ENCODE results near the gene SLC4A1AP. TPM values are rescaled to one million over a fixed set of nuclear protein-coding genes. Genes with fewer than 3 reads are reported as not detected.

Gene SLC4A1AP
- polyA plus RNA-seq, 1 of the 3 experiments (the other 2 are of a cell fraction), result 9.4 TPM

GRCh38 chr2:27690052-27690451 is 26.4 kb downstream of the SLC4A1AP start:
- Histone ChIP-seq H3K4me3 (ENCODE audit: low read depth in 2 of 2, low read length in 1 of 2) (no peak overlapping the region), H2AFZ (ENCODE audit: low read depth) (no peak overlapping the region), H3K9ac (no peak overlapping the region), H3K4me2 (no peak overlapping the region), H3K9me2 (no peaks in the 10 kb centered on the region), H3K4me1 (ENCODE audit: control insufficient read depth in 1 of 2, insufficient read depth in 2 of 2, low read depth in 1 of 2, low read length in 1 of 2) (no peaks in the 10 kb centered on the region), H3F3A (replicated peaks; ENCODE audit: insufficient read depth) (no peaks in the 10 kb centered on the region), H3K36me3 (replicated peaks in 1 of 2; ENCODE audit: control insufficient read depth in 1 of 2, insufficient read depth in 2 of 2, low read length in 1 of 2) (peaks cover 47 to 67% of the 10 kb centered on the region in 2 experiments), H4K20me1 (ENCODE audit: insufficient read depth) (no peaks in the 10 kb centered on the region), H3K79me2 (ENCODE audit: insufficient read depth) (no peaks in the 10 kb centered on the region), H3K27me3 (ENCODE audit: insufficient read depth) (no peaks in the 10 kb centered on the region), H3K9me3 (no peaks in the 10 kb centered on the region), H3K27ac (ENCODE audit: low read depth in 2 of 2, low read length in 1 of 2) (no peak overlapping the region)
- ChIA-PET POLR2A (no interaction called here), CTCF (interaction anchor here (0.9 to 17.5 kb wide), 4 partner anchors 10 to 706 kb away, joined by 3 to 333 read pairs (median 4); no protein-coding TSS in a partner anchor)
- TF ChIP-seq MXI1 (IDR thresholded peaks at IDR 0.05; ENCODE audit: low read depth, low read length) (no peak), FOXM1 (IDR thresholded peaks at IDR 0.05; ENCODE audit: low read depth) (no peak), ELF1 (IDR thresholded peaks at IDR 0.05) (no peak), CHD2 (IDR thresholded peaks at IDR 0.05; ENCODE audit: low read length, partially characterized antibody) (no peak), TAF1 (IDR thresholded peaks at IDR 0.05; ENCODE audit: borderline replicate concordance, low read depth, low read length) (no peak), SMC3 (IDR thresholded peaks at IDR 0.05; ENCODE audit: low read depth, low read length) (no peak), TCF12 (IDR thresholded peaks at IDR 0.05) (no peak), RAD21 (IDR thresholded peaks at IDR 0.05; ENCODE audit: low read length) (no peak), USF2 (IDR thresholded peaks at IDR 0.05; ENCODE audit: borderline replicate concordance, low read depth, low read length) (no peak), GATA2 (CRISPR knock-in tag; IDR thresholded peaks at IDR 0.05) (no peak), MEF2A (IDR thresholded peaks at IDR 0.05; ENCODE audit: borderline replicate concordance, low read depth) (no peak)
- TF ChIP-seq, protein P1, sequence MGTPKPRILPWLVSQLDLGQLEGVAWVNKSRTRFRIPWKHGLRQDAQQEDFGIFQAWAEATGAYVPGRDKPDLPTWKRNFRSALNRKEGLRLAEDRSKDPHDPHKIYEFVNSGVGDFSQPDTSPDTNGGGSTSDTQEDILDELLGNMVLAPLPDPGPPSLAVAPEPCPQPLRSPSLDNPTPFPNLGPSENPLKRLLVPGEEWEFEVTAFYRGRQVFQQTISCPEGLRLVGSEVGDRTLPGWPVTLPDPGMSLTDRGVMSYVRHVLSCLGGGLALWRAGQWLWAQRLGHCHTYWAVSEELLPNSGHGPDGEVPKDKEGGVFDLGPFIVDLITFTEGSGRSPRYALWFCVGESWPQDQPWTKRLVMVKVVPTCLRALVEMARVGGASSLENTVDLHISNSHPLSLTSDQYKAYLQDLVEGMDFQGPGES (IDR thresholded peaks at IDR 0.05; ENCODE audit: low read depth, low read length), result no peak
- no peak for DNase-seq

- Histone ChIP-seq H3K4me1 (ENCODE audit: control insufficient read depth in 1 of 2, insufficient read depth in 2 of 2, low read depth in 1 of 2, low read length in 1 of 2) (no peaks in the 10 kb centered on the region; a peak in 1 of 4 replicates), H4K20me1 (ENCODE audit: insufficient read depth) (no peaks in the 10 kb centered on the region), H3K9me3 (no peaks in the 10 kb centered on the region), H3K27me3 (ENCODE audit: insufficient read depth) (no peaks in the 10 kb centered on the region), H3K9ac (no peak overlapping the region), H2AFZ (ENCODE audit: low read depth) (no peak overlapping the region), H3F3A (replicated peaks; ENCODE audit: insufficient read depth) (no peaks in the 10 kb centered on the region), H3K9me2 (no peaks in the 10 kb centered on the region), H3K36me3 (replicated peaks in 1 of 2; ENCODE audit: control insufficient read depth in 1 of 2, insufficient read depth in 2 of 2, low read length in 1 of 2) (peaks cover 23 to 29% of the 10 kb centered on the region in 2 experiments), H3K4me3 (ENCODE audit: low read depth in 2 of 2, low read length in 1 of 2) (no peak overlapping the region), H3K4me2 (no peak overlapping the region), H3K27ac (ENCODE audit: low read depth in 2 of 2, low read length in 1 of 2) (no peak overlapping the region), H3K79me2 (ENCODE audit: insufficient read depth) (no peaks in the 10 kb centered on the region)
- no peak for TF ChIP-seq SIN3A (IDR thresholded peaks at IDR 0.05; ENCODE audit: borderline replicate concordance, low read depth, low read length)
- TF ChIP-seq, protein P2, sequence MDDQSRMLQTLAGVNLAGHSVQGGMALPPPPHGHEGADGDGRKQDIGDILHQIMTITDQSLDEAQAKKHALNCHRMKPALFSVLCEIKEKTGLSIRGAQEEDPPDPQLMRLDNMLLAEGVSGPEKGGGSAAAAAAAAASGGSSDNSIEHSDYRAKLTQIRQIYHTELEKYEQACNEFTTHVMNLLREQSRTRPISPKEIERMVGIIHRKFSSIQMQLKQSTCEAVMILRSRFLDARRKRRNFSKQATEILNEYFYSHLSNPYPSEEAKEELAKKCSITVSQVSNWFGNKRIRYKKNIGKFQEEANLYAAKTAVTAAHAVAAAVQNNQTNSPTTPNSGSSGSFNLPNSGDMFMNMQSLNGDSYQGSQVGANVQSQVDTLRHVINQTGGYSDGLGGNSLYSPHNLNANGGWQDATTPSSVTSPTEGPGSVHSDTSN (IDR thresholded peaks at IDR 0.05), result no peak
- no peak for TF ChIP-seq MEF2A (IDR thresholded peaks at IDR 0.05; ENCODE audit: borderline replicate concordance, low read depth)
- TF ChIP-seq ELF1 (IDR thresholded peaks at IDR 0.05), result no peak
- no peak for TF ChIP-seq JUND (IDR thresholded peaks at IDR 0.05)
- no peak for TF ChIP-seq FOXM1 (IDR thresholded peaks at IDR 0.05; ENCODE audit: low read depth)
- TF ChIP-seq, protein P3, sequence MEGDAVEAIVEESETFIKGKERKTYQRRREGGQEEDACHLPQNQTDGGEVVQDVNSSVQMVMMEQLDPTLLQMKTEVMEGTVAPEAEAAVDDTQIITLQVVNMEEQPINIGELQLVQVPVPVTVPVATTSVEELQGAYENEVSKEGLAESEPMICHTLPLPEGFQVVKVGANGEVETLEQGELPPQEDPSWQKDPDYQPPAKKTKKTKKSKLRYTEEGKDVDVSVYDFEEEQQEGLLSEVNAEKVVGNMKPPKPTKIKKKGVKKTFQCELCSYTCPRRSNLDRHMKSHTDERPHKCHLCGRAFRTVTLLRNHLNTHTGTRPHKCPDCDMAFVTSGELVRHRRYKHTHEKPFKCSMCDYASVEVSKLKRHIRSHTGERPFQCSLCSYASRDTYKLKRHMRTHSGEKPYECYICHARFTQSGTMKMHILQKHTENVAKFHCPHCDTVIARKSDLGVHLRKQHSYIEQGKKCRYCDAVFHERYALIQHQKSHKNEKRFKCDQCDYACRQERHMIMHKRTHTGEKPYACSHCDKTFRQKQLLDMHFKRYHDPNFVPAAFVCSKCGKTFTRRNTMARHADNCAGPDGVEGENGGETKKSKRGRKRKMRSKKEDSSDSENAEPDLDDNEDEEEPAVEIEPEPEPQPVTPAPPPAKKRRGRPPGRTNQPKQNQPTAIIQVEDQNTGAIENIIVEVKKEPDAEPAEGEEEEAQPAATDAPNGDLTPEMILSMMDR (IDR thresholded peaks at IDR 0.05), result no peak
- no peak for TF ChIP-seq NFIC (IDR thresholded peaks at IDR 0.05; ENCODE audit: borderline replicate concordance)
- no peak for TF ChIP-seq GATA2 (CRISPR knock-in tag; IDR thresholded peaks at IDR 0.05)
- no peak for TF ChIP-seq YY1 (IDR thresholded peaks at IDR 0.05; ENCODE audit: low read depth)
- TF ChIP-seq, protein P4, sequence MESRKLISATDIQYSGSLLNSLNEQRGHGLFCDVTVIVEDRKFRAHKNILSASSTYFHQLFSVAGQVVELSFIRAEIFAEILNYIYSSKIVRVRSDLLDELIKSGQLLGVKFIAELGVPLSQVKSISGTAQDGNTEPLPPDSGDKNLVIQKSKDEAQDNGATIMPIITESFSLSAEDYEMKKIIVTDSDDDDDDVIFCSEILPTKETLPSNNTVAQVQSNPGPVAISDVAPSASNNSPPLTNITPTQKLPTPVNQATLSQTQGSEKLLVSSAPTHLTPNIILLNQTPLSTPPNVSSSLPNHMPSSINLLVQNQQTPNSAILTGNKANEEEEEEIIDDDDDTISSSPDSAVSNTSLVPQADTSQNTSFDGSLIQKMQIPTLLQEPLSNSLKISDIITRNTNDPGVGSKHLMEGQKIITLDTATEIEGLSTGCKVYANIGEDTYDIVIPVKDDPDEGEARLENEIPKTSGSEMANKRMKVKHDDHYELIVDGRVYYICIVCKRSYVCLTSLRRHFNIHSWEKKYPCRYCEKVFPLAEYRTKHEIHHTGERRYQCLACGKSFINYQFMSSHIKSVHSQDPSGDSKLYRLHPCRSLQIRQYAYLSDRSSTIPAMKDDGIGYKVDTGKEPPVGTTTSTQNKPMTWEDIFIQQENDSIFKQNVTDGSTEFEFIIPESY (IDR thresholded peaks at IDR 0.05; ENCODE audit: borderline replicate concordance, low read depth), result no peak
- no peak for TF ChIP-seq RCOR1 (IDR thresholded peaks at IDR 0.05; ENCODE audit: low read length)
- POLR2A ChIA-PET, result no interaction called here
- 100% methylated on average over 1 of the region's 1 CpG for WGBS (ENCODE audit: low lambda C conversion rate)
- DNase-seq, result no peak
- CTCF ChIA-PET, result interaction anchor here (18.8 kb wide), 1 partner anchor 10 kb away, joined by 333 read pairs; no protein-coding TSS in a partner anchor
Observed at GRCh38 chr2:27697660-27698059, 34.0 kb downstream of the SLC4A1AP start.

All from SK-N-SH (cell line).